ENCODE measurements around the gene ATP1A3.

GRCh38 chr19:41926028-41926762 is 67.8 kb downstream of the ATP1A3 start:
- TF ChIP-seq CTCF (IDR thresholded peaks at IDR 0.05 in 2 of 3, conservative IDR thresholded peaks at IDR 0.05 in 1 of 3; ENCODE audit: borderline replicate concordance in 1 of 3, insufficient read depth in 1 of 3, low read depth in 2 of 3, low read length in 2 of 3) (no peak), REST (IDR thresholded peaks at IDR 0.05; ENCODE audit: low read depth) (no peak), SIN3A (IDR thresholded peaks at IDR 0.05; ENCODE audit: low read depth) (no peak), SP1 (IDR thresholded peaks at IDR 0.05; ENCODE audit: low read depth) (no peak), TCF7L2 (IDR thresholded peaks at IDR 0.05; ENCODE audit: borderline replicate concordance, extremely low read depth, insufficient read depth, insufficient read length) (no peak), ZNF274 (IDR thresholded peaks at IDR 0.05; ENCODE audit: low read depth, low read length) (no peak), POLR2AphosphoS5 (IDR thresholded peaks at IDR 0.05; ENCODE audit: low read depth, low read length) (no peak), POLR2A (IDR thresholded peaks at IDR 0.05; ENCODE audit: borderline replicate concordance, extremely low read depth, insufficient read depth, insufficient read length) (no peak), CEBPB (IDR thresholded peaks at IDR 0.05; ENCODE audit: low read depth) (no peak), MAX (IDR thresholded peaks at IDR 0.05) (no peak), EZH2phosphoT487 (IDR thresholded peaks at IDR 0.05; ENCODE audit: borderline replicate concordance) (no peak), RAD21 (IDR thresholded peaks at IDR 0.05; ENCODE audit: low read depth) (no peak), ELF1 (IDR thresholded peaks at IDR 0.05; ENCODE audit: borderline replicate concordance, low read depth) (no peak), EGR1 (IDR thresholded peaks at IDR 0.05; ENCODE audit: low read depth) (no peak)
